Osteoblast (primary cell): ENCODE data around the gene FAM98C. TPM values are rescaled to one million over a fixed set of nuclear protein-coding genes. Genes with fewer than 3 reads are reported as not detected.
A peak's percentile ranks its signal among the peaks of the same experiment; 100 is the strongest.

Experiments
- DNase-seq: peaks from one replicate; pipeline ENCODE4 v3.0.0; 2011; ENCODE audit warnings: low spot score, mixed read lengths; ENCODE audit not compliant: insufficient read length; ENCODE audit errors: missing footprints
- H2AFZ ChIP-seq: 2 replicates; pipeline ENCODE4 v1.6.0; 2011; ENCODE audit warnings: mild to moderate bottlenecking, low read length
- H3K27ac ChIP-seq: 2 replicates; pipeline ENCODE4 v1.5.1; 2011; ENCODE audit warnings: mild to moderate bottlenecking, low read depth, low read length, moderate library complexity
- H3K27me3 ChIP-seq: 2 replicates; pipeline ENCODE4 v1.6.0; 2012; ENCODE audit warnings: mild to moderate bottlenecking, control low read depth, inconsistent platforms, low read length, moderate library complexity; ENCODE audit not compliant: insufficient read depth
- H3K36me3 ChIP-seq: 2 replicates; pipeline ENCODE4 v1.5.1; 2011; ENCODE audit warnings: mild to moderate bottlenecking, low read length, control low read depth, moderate library complexity; ENCODE audit not compliant: insufficient read depth
- H3K4me1 ChIP-seq: 2 replicates; pipeline ENCODE4 v1.5.1; 2011; ENCODE audit warnings: mild to moderate bottlenecking, low read length, control low read depth, moderate library complexity; ENCODE audit not compliant: insufficient read depth
- H3K4me2 ChIP-seq: 2 replicates; pipeline ENCODE4 v1.6.0; 2011; ENCODE audit warnings: mild to moderate bottlenecking, low read length; ENCODE audit not compliant: insufficient read depth
- H3K4me3 ChIP-seq: fragments of 200-600 bp; sonication (generic); 3 replicates; pipeline ENCODE4 v1.5.1; 2012; ENCODE audit warnings: mild to moderate bottlenecking, low read length, inconsistent platforms; ENCODE audit not compliant: insufficient read depth
- H3K79me2 ChIP-seq: 2 replicates; pipeline ENCODE4 v1.6.0; 2012; ENCODE audit warnings: mild to moderate bottlenecking, low read length, control low read depth, inconsistent platforms; ENCODE audit not compliant: insufficient read depth
- H3K9me3 ChIP-seq: 2 replicates; pipeline ENCODE4 v1.5.1; 2011; ENCODE audit warnings: low read depth, low read length, control low read depth
- H4K20me1 ChIP-seq: 2 replicates; pipeline ENCODE4 v1.6.0; 2012; ENCODE audit warnings: mild to moderate bottlenecking, low read length, control low read depth; ENCODE audit not compliant: insufficient read depth
- CTCF ChIP-seq: IDR thresholded peaks from 2 replicates; pipeline ENCODE4 v1.5.1; 2011; ENCODE audit warnings: mild to moderate bottlenecking, low read depth, low read length, moderate library complexity; ENCODE audit errors: extremely low read depth
- total RNA-seq: library from RNA; depleted of rRNA; stranded (reverse); fragments of >200 nt; gene quantifications from 2 replicates; pipeline ENCODE4 v1.2.3, GENCODE V29; 2012

Gene FAM98C
- total RNA-seq, 1 donor = 14.1 TPM

- Histone ChIP-seq H3K27ac (no peak overlapping the region), H3K27me3 (peaks cover 3% of the 10 kb centered on the region), H3K4me1 (no peaks in the 10 kb centered on the region), H3K4me2 (no peak overlapping the region), H3K4me3 (no peak overlapping the region), H2AFZ (no peak overlapping the region), H3K9me3 (no peaks in the 10 kb centered on the region), H3K36me3 (no peaks in the 10 kb centered on the region), H3K79me2 (peaks cover 6% of the 10 kb centered on the region), H4K20me1 (peaks cover 4% of the 10 kb centered on the region)
- no peak for TF ChIP-seq CTCF
- DNase-seq = peak; percentile 5
Observed at GRCh38 chr19:38370299-38370698, 32.6 kb upstream of the FAM98C start.

GRCh38 chr19:38371081-38371480 is 31.8 kb upstream of the FAM98C start:
- no peak for TF ChIP-seq CTCF
- Histone ChIP-seq H3K4me1 (peaks cover 7% of the 10 kb centered on the region), H3K4me2 (no peak overlapping the region), H4K20me1 (peaks cover 10% of the 10 kb centered on the region), H3K27me3 (peaks cover 3% of the 10 kb centered on the region), H3K36me3 (no peaks in the 10 kb centered on the region), H3K79me2 (peaks cover 14% of the 10 kb centered on the region), H3K4me3 (no peak overlapping the region), H3K9me3 (no peaks in the 10 kb centered on the region), H2AFZ (no peak overlapping the region), H3K27ac (no peak overlapping the region)
- peak; percentile 48 for DNase-seq

- Histone ChIP-seq H4K20me1 (peaks cover 25% of the 10 kb centered on the region), H3K9me3 (no peaks in the 10 kb centered on the region), H3K4me1 (peaks cover 15% of the 10 kb centered on the region), H3K36me3 (peaks cover 13% of the 10 kb centered on the region), H3K79me2 (peaks cover 43% of the 10 kb centered on the region), H3K4me2 (peak overlapping the region; percentile 72), H2AFZ (peak overlapping the region; percentile 77), H3K27me3 (peaks cover 1% of the 10 kb centered on the region), H3K27ac (peak overlapping the region; percentile 31), H3K4me3 (peak overlapping the region; percentile 98)
- DNase-seq = no peak
- TF ChIP-seq CTCF = no peak
Observed at GRCh38 chr19:38373907-38374331, 29.0 kb upstream of the FAM98C start.

GRCh38 chr19:38374332-38375097 is 28.4 kb upstream of the FAM98C start, which contains the start of gene PSMD8:
PSMD8 (plus strand) TSS chr19:38374571; CDS start chr19:38374602, 31 bp downstream.
- peaks cover 15% of the 10 kb centered on the region for H3K4me1 ChIP-seq
- H4K20me1 ChIP-seq = peaks cover 31% of the 10 kb centered on the region
- peak within 1 kb of the TSS; percentile 95 for H3K27ac ChIP-seq
- peak within 1 kb of the TSS; percentile 91 for H2AFZ ChIP-seq
- H3K79me2 ChIP-seq = peaks cover 49% of the 10 kb centered on the region
- no peaks in the 10 kb centered on the region for H3K9me3 ChIP-seq
- H3K36me3 ChIP-seq = peaks cover 19% of the 10 kb centered on the region
- no peak for TF ChIP-seq CTCF
- peak within 1 kb of the TSS; percentile 98 for H3K4me3 ChIP-seq
- peak within 1 kb of the TSS; percentile 88 for H3K4me2 ChIP-seq
- H3K27me3 ChIP-seq = no peaks in the 10 kb centered on the region
- DNase-seq = peak; percentile 99
